ENCODE results near the gene NUDT14. TPM values are rescaled to one million over a fixed set of nuclear protein-coding genes. Genes with fewer than 3 reads are reported as not detected.

Gene NUDT14
- total and polyA plus RNA-seq, 2 experiments from 2014 or later, result 14.8 to 38.4 TPM

- TF ChIP-seq ZNF462 (CRISPR knock-in tag; IDR thresholded peaks at IDR 0.05) (no peak), JUNB (IDR thresholded peaks at IDR 0.05; ENCODE audit: unreplicated experiment) (no peak), NANOG (IDR thresholded peaks at IDR 0.05; ENCODE audit: borderline replicate concordance) (no peak), ETS1 (IDR thresholded peaks at IDR 0.05) (no peak), EZH2phosphoT487 (IDR thresholded peaks at IDR 0.05; ENCODE audit: unreplicated experiment) (no peak), REST (IDR thresholded peaks at IDR 0.05; ENCODE audit: unreplicated experiment) (no peak)
Measured at GRCh38 chr14:105184461-105184860, 3.3 kb upstream of the NUDT14 start (continued).
